ENCODE measurements around the gene EHD1. TPM values are rescaled to one million over a fixed set of nuclear protein-coding genes. Genes with fewer than 3 reads are reported as not detected.

Gene EHD1
- total and polyA plus RNA-seq, 9 of the 15 experiments (the other 6 are each of a cell fraction or from before 2014, with no cell fraction given) = 0.46 to 65.0 (median 16.4) TPM

DNA sequence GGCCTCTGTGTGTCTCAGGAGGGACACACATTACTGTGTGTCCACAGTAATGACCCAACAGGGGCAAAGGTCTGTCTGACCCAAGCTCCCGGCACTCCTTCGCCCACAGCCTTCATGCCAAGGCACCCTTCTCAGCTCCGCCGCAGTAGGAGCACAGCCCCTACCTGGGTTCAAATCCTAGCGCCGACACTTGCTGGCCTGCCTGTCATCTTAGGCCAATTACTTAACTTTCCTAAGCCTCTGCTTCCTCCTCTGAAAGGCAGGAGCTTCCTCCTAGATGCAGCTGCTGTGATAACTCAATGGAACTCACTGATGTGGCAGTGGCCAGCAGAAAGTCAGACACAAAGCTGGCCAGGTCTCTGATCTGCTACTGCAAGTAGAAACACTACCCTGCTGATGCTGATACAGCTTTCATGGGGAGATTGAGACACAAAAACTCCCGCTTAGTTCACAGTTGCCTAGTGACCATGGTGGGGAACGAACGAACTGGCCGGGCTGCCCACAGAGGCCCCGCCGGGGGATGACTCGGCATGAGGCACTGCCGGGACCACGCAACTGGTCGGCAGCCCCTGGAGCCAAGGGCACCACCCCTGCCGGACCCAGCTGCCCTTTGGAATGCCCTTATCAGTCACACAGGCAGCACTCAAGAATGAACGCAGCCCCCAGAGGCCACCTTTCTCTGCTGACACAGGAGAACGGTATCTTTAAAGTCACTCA, 8.1 kb downstream of the EHD1 start:
- peak overlapping the region; percentile 62 for H3K4me2 ChIP-seq (ENCODE audit: insufficient read depth, low read length)
- H2AFZ ChIP-seq (ENCODE audit: low read depth, low read length) = no peak overlapping the region
- peaks cover 62% of the 10 kb centered on the region; the same call in 2 of the 3 replicates for H3K36me3 ChIP-seq (ENCODE audit: control insufficient read depth, insufficient read depth, low read length)
- no peaks in the 10 kb centered on the region for H3K9me1 ChIP-seq (ENCODE audit: control insufficient read depth, insufficient read depth, low read length)
- peaks cover 75% of the 10 kb centered on the region for H3K79me2 ChIP-seq (ENCODE audit: control insufficient read depth, insufficient read depth, low read length)
- in situ Hi-C loops (cut with MboI) (no loop called here), intact Hi-C loops (cut with micrococcal nuclease) (loop anchor here (2.0 kb wide), 1 partner anchor 18 kb away; no protein-coding TSS in a partner anchor)
- WGBS (ENCODE audit: insufficient coverage, low coverage, missing lambda C conversion rate) = 18% methylated on average over 19 of the region's 19 CpGs
- H3K9me3 ChIP-seq (replicated peaks; ENCODE audit: control insufficient read depth, insufficient read depth, low read depth, low read length) = no peaks in the 10 kb centered on the region
- peaks cover 30 to 52% of the 10 kb centered on the region in 2 experiments for H3K4me1 ChIP-seq (replicated peaks in 1 of 2; ENCODE audit: control insufficient read depth in 2 of 2, insufficient read depth in 2 of 2, low read length in 2 of 2)
- CTCF ChIA-PET (ENCODE audit: low intra/inter-chr PET ratio) = no interaction called here
- peak overlapping the region; percentile 66 for H3K27ac ChIP-seq (ENCODE audit: extremely low read depth, low read depth, low read length)
- peaks cover 6% of the 10 kb centered on the region; the same call in 1 of the 2 replicates for H4K20me1 ChIP-seq (replicated peaks; ENCODE audit: control insufficient read depth, insufficient read depth, low read length)
- peak overlapping the region; percentile 22 to 85 for H3K9ac ChIP-seq (ENCODE audit: insufficient read depth in 1 of 2, low read depth in 2 of 2, low read length in 2 of 2)
- BruUV-seq (replicated peaks) = no TSS peak
- FAIRE-seq = peak; percentile 90
- DNase-seq (ENCODE audit: extremely low read depth in 1 of 4, low spot score in 3 of 4) = peak; percentile 81 to 85 (median 84)
- peak; percentile 76 for ATAC-seq
- POLR2A ChIA-PET = interaction anchor here (0.8 to 2.1 kb wide), 6 partner anchors 8 to 24 kb away, joined by 3 to 8 read pairs (median 6); no protein-coding TSS in a partner anchor
- H3K27me3 ChIP-seq (ENCODE audit: control insufficient read depth in 2 of 2, insufficient read depth in 2 of 2, low read length in 2 of 2) = no peaks in the 10 kb centered on the region; a peak in 1 of 5 replicates
- H3K4me3 ChIP-seq = peak overlapping the region; percentile 9; the same call in 1 of the 2 replicates
- TF ChIP-seq, protein P1, sequence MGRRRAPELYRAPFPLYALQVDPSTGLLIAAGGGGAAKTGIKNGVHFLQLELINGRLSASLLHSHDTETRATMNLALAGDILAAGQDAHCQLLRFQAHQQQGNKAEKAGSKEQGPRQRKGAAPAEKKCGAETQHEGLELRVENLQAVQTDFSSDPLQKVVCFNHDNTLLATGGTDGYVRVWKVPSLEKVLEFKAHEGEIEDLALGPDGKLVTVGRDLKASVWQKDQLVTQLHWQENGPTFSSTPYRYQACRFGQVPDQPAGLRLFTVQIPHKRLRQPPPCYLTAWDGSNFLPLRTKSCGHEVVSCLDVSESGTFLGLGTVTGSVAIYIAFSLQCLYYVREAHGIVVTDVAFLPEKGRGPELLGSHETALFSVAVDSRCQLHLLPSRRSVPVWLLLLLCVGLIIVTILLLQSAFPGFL (CRISPR knock-in tag; IDR thresholded peaks at IDR 0.05) = no peak
- TF ChIP-seq RBM39 (optimal IDR thresholded peaks at IDR 0.05; ENCODE audit: low read depth, low read length) (no peak), PTTG1 (tag; IDR thresholded peaks at IDR 0.05; ENCODE audit: low read depth) (no peak), LEF1 (IDR thresholded peaks at IDR 0.05) (0 out of 2 replicates have a peak, but pooled peaks have one; percentile 11), GATAD2B (IDR thresholded peaks at IDR 0.05; ENCODE audit: borderline replicate concordance) (0 out of 2 replicates have a peak, but pooled peaks have one; percentile 52), CEBPG (CRISPR knock-in tag; IDR thresholded peaks at IDR 0.05) (no peak), CEBPG (tag; conservative IDR thresholded peaks at IDR 0.05 in 1 of 2, IDR thresholded peaks at IDR 0.05 in 1 of 2) (no peak), GATAD2A (IDR thresholded peaks at IDR 0.05) (no peak), POU5F1 (IDR thresholded peaks at IDR 0.05; ENCODE audit: borderline replicate concordance, low read depth, low read length, partially characterized antibody) (no peak), PYGO2 (tag; IDR thresholded peaks at IDR 0.05) (no peak), PHF21A (IDR thresholded peaks at IDR 0.05; ENCODE audit: borderline replicate concordance, low read depth) (no peak), ZNF324 (CRISPR knock-in tag; IDR thresholded peaks at IDR 0.05) (no peak), PHTF2 (CRISPR knock-in tag; IDR thresholded peaks at IDR 0.05) (no peak), RUNX1 (IDR thresholded peaks at IDR 0.05; ENCODE audit: low read depth) (no peak)
- TF ChIP-seq, protein P2, sequence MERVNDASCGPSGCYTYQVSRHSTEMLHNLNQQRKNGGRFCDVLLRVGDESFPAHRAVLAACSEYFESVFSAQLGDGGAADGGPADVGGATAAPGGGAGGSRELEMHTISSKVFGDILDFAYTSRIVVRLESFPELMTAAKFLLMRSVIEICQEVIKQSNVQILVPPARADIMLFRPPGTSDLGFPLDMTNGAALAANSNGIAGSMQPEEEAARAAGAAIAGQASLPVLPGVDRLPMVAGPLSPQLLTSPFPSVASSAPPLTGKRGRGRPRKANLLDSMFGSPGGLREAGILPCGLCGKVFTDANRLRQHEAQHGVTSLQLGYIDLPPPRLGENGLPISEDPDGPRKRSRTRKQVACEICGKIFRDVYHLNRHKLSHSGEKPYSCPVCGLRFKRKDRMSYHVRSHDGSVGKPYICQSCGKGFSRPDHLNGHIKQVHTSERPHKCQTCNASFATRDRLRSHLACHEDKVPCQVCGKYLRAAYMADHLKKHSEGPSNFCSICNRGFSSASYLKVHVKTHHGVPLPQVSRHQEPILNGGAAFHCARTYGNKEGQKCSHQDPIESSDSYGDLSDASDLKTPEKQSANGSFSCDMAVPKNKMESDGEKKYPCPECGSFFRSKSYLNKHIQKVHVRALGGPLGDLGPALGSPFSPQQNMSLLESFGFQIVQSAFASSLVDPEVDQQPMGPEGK (CRISPR knock-in tag; IDR thresholded peaks at IDR 0.05; ENCODE audit: borderline replicate concordance) = no peak
- TF ChIP-seq, protein P3, sequence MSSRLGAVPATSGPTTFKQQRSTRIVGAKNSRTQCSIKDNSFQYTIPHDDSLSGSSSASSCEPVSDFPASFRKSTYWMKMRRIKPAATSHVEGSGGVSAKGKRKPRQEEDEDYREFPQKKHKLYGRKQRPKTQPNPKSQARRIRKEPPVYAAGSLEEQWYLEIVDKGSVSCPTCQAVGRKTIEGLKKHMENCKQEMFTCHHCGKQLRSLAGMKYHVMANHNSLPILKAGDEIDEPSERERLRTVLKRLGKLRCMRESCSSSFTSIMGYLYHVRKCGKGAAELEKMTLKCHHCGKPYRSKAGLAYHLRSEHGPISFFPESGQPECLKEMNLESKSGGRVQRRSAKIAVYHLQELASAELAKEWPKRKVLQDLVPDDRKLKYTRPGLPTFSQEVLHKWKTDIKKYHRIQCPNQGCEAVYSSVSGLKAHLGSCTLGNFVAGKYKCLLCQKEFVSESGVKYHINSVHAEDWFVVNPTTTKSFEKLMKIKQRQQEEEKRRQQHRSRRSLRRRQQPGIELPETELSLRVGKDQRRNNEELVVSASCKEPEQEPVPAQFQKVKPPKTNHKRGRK (tag; IDR thresholded peaks at IDR 0.05) = no peak

Data from K562 (cell line).